HFF-Myc (cell line): ENCODE measurements around the gene VN1R5.

Source experiments
- DNase-seq: peaks from one replicate; pipeline ENCODE4 v3.0.0-alpha.2; 2011; ENCODE audit warnings: low read depth; ENCODE audit errors: extremely low read depth
- H3K4me3 ChIP-seq: replicated peaks from 2 replicates; pipeline ENCODE4 v1.5.1; 2011; ENCODE audit warnings: low read depth, mild to moderate bottlenecking, control low read depth, low read length
- TF ChIP-seq, protein P1 (sequence below): IDR thresholded peaks from 2 replicates; pipeline ENCODE4 v1.5.1; 2012; ENCODE audit warnings: mild to moderate bottlenecking, low read depth, low read length, control low read depth; ENCODE audit errors: missing control alignments

The VN1R5 gene

DNA sequence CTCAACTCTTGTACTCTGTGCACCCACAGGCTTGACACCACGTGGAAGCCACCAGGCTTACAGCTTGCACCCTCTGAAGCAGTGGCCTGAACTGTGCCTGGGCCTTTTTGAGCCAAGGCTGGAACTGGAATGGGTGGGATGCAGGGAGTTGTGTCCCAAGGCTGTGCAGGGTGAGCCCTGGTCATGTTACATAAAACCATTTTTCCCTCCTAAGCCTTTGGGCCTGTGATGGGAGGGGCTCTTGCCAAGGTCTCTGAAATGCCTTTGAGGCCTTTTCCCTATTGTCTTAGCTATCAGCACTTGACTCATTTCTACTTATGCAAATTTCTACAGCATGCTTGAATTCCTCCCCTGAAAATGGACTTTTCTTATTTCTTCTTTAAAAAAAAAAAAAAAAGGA, 14.1 kb downstream of the VN1R5 start:
- DNase-seq, result no peak
- TF ChIP-seq, protein P1, sequence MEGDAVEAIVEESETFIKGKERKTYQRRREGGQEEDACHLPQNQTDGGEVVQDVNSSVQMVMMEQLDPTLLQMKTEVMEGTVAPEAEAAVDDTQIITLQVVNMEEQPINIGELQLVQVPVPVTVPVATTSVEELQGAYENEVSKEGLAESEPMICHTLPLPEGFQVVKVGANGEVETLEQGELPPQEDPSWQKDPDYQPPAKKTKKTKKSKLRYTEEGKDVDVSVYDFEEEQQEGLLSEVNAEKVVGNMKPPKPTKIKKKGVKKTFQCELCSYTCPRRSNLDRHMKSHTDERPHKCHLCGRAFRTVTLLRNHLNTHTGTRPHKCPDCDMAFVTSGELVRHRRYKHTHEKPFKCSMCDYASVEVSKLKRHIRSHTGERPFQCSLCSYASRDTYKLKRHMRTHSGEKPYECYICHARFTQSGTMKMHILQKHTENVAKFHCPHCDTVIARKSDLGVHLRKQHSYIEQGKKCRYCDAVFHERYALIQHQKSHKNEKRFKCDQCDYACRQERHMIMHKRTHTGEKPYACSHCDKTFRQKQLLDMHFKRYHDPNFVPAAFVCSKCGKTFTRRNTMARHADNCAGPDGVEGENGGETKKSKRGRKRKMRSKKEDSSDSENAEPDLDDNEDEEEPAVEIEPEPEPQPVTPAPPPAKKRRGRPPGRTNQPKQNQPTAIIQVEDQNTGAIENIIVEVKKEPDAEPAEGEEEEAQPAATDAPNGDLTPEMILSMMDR, result no peak
- H3K4me3 ChIP-seq, result no peak overlapping the region

DNA sequence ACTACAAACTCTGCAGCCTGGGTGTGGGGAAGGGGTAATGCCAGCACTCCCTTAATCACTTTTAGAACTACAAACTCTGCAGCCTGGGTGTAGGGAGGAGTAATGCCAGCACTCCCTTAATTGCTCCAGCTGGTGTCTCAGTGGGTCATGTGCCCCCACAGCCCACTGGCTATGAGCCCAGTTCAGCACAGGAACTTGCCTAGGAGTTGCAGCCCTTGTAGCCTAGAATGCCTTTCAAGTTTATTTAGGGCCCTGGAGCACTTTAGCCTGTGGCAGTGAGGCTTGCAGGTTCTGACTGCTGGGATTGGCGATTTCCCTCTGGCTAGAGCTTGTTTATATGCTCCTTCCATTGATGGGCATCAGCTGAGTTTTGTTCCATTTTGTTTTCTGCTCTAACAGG, 17.1 kb downstream of the VN1R5 start:
- TF ChIP-seq, protein P1, result no peak
- DNase-seq, result no peak
- no peak overlapping the region for H3K4me3 ChIP-seq

DNA sequence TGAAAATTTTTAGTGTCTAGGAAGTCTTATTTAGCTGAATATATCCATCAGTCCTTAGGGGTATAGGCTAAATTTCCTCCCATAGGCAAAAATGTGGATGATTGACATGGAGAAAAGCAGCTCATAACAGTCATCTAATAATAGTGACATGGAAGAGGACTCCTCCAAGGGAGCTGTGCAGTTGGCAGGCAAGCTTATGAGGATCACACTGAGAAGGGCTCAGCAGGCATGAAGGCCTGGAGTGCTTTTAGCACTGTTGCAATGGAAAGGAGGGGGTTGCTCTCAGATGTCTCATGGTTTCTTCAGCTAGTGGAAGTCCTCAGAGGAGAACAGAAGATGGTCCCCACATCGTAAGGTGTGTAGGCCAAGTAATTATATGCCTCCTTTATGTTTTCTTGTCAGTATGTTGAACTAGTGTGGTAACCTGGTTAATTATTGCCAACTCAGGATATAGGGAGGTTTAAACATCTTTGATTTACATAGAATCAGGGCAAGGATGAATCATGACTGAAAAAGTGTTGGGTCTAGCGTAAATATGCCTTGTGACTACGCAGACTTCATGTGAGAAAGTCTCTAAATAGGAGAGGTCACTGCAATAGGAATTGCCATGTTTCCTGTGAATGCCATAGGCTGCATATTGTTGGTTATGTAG, 18.9 kb downstream of the VN1R5 start:
- TF ChIP-seq, protein P1, result no peak
- no peak for DNase-seq
- no peak overlapping the region for H3K4me3 ChIP-seq

DNA sequence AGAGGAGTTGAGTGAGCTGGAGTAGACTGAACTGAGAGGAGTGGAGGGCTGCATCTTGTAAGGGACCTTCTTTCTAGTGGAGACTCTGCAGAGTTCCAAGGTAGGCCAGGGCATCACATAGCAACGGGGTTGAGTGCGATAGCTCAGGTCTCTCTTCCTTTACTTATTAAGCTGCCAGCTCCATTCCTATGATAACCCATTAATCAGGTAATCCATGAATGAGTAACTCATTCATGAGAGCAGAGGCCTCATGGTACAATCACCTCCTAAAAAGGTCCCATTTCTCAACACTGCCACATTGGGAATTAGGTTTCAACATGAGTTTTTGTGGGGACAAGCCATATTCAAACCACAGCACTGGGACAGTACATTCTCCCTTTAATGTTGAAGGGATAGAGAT, 21.3 kb downstream of the VN1R5 start:
- TF ChIP-seq, protein P1, result no peak
- no peak overlapping the region for H3K4me3 ChIP-seq
- no peak for DNase-seq

DNA sequence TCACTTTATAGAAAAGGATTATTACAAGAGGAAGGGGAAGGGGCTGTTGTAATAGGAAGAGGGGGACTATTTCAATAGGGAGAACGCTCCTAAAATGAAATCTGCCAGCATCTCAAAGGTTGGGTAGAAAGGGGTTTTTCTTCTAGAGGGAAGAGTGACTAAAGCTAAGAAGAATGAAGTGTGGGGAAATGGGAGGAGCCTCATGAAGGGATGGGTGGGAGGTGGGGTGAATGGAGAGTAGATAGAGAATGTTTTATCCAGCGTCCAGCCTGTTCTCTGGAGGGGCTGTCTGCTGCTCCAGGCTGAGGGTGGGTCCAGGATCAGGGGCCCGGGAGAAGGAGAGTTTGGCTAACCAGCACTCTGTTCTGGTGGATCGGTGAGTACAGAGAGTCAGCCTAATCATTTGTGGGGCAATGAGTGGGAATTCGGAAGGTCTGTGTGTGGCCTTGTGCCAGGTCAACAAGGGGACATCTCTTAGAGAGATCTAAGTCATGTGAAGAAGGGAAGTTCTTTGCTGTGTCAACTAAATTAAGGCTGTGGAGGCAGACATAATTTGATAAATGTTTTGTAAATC, 25.2 kb downstream of the VN1R5 start:
- H3K4me3 ChIP-seq, result no peak overlapping the region
- no peak for DNase-seq
- TF ChIP-seq, protein P1, result no peak

DNA sequence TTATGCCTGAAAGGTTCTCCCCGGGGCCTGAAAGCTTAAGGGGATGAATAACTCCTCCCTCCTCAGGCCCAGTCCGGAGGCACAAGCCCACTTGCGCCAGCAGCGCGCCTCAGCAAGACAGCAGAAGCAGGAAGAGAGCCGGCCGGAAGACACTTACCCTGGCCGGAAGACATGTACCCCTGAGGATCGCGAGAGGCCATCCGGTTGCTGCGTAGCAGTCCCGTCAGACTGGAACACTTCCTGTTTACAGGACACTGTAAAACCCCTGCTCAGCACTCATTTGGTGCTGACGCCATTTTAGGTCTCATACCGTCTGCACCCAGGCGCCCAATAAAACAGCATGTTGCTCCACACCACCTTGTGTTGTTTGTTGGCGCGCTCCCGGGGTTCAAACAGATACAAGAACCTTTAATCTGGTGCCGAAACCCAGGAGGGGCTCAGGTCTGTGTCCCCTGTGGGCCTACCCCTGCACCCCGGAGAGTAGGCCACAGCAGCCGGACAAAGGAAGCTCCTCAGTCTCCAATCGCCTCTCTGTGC, 30.3 kb downstream of the VN1R5 start:
- DNase-seq, result no peak
- H3K4me3 ChIP-seq, result no peak overlapping the region
- TF ChIP-seq, protein P1, result no peak
